Effector memory CD8-positive, alpha-beta T cell (primary cell): ENCODE data around the gene NUDCD3.

Source experiments
- ATAC-seq: fragments of 150-1000 bp; cut with Tn5 transposase; replicated peaks from 2 replicates; pipeline ENCODE4 v1.10.0; 2021; ENCODE audit warnings: mild to moderate bottlenecking, moderate library complexity
- DNase-seq, 3 experiments: peaks; one replicate each; pipeline ENCODE4 v3.0.0; 2021
- H3K27ac Mint-ChIP-seq, 2 donors: one replicate each; pipeline ENCODE4 v1.8.0; 2022; ENCODE audit warnings: mild to moderate bottlenecking in 2 of 2, mixed read lengths in 2 of 2, moderate library complexity in 2 of 2
- H3K27me3 Mint-ChIP-seq, 2 donors: one replicate each; pipeline ENCODE4 v1.8.0; 2022; ENCODE audit warnings: mixed read lengths in 2 of 2
- H3K36me3 Mint-ChIP-seq: one replicate; pipeline ENCODE4 v1.8.0; 2022; ENCODE audit warnings: mild to moderate bottlenecking, moderate library complexity, mixed read lengths; ENCODE audit not compliant: insufficient read depth
- H3K4me1 Mint-ChIP-seq, 2 donors: one replicate each; pipeline ENCODE4 v1.8.0; 2022; ENCODE audit warnings: low read depth in 2 of 2, mixed read lengths in 2 of 2
- H3K4me3 Mint-ChIP-seq, 2 donors: one replicate each; pipeline ENCODE4 v1.8.0; 2022; ENCODE audit warnings: mild to moderate bottlenecking in 2 of 2, mixed read lengths in 2 of 2, moderate library complexity in 2 of 2
- H3K9me3 Mint-ChIP-seq, 2 donors: one replicate each; pipeline ENCODE4 v1.8.0; 2022; ENCODE audit warnings: mixed read lengths in 2 of 2

Gene NUDCD3

DNA sequence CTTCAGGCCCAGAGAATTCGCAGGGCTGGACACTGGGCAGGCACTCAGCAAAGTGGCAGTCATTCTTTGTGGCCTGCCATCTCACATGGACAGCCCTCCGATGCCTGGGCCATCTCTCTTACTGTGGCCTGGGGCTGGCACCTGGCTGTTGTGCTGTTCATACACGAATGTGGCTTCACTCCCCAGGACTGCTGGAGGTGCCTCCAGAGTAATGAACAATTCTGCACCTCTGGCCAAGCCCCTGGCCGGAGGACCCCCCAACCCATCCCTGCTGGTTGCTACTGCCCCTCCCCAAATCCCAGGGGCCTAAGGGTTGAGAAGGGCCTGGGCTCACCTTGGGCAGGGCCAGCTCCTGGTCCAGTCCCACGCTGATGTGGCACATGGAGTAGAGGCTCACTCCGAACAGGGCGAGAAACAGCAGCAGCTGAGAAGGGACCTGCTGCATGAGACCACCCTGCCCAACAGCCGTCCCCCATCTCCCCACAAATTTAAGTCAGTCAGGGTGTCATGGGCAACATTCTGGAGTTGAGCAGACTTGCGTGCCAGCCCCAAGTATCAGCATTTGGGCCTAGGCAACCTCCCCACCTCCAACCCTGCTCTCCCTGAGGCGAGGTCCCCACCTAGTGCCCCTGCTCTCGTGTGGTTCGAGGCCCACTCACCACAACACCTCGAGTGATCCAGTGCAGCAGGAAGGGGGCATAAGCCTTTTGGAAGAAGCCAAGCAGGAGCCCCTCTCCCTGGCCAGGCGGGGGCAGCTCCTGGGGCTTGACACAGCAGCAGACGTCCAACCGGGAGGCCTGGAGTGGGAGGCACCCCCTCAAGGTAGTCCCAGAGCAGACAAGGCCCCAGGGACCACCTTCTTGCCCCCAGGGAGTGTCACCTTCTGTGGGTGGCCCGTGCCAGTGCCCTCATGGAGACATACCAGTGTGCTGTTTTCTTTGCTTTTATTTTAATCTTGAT lies 41.2 kb upstream of the NUDCD3 start:
- no peaks in the 10 kb centered on the region for H3K36me3 Mint-ChIP-seq
- H3K9me3 Mint-ChIP-seq: no peaks in the 10 kb centered on the region
- peaks cover 0 to 3% of the 10 kb centered on the region in 2 donors for H3K4me1 Mint-ChIP-seq
- ATAC-seq (no peak), DNase-seq (no peak)
- H3K27me3 Mint-ChIP-seq: peaks cover 0 to 8% of the 10 kb centered on the region in 2 donors
- H3K4me3 Mint-ChIP-seq: no peak overlapping the region
- no peak overlapping the region for H3K27ac Mint-ChIP-seq

DNA sequence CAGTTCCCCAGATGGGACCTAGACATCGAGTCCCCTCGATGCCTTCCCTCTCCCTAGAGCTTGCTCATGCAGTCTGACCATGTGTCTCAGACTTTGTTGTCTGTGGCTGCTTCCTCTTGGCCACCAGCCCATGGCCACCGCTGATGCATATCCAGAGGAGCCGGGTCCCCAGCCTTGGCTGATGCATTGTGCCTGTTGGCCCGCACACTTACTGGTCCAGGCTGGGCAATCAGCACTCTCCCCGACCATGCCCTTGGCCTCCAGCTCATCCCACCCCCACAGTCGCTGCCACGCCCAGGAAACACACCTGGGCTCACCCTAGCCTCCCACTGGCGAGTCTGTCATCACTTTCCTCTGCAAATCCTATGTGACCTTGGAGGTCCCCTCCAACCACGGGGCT lies 40.5 kb upstream of the NUDCD3 start:
- DNase-seq (no peak), ATAC-seq (no peak)
- H3K27ac Mint-ChIP-seq: no peak overlapping the region
- no peak overlapping the region for H3K4me3 Mint-ChIP-seq
- H3K27me3 Mint-ChIP-seq: peaks cover 0 to 8% of the 10 kb centered on the region in 2 donors
- H3K4me1 Mint-ChIP-seq: peaks cover 0 to 3% of the 10 kb centered on the region in 2 donors
- H3K9me3 Mint-ChIP-seq: no peaks in the 10 kb centered on the region
- H3K36me3 Mint-ChIP-seq: no peaks in the 10 kb centered on the region

- H3K27me3 Mint-ChIP-seq: peaks cover 15 to 41% of the 10 kb centered on the region in 2 donors
- H3K4me1 Mint-ChIP-seq: no peaks in the 10 kb centered on the region
- DNase-seq (no peak), ATAC-seq (no peak)
- H3K27ac Mint-ChIP-seq: no peak overlapping the region
- H3K9me3 Mint-ChIP-seq: peaks cover 0 to 8% of the 10 kb centered on the region in 2 donors
- no peaks in the 10 kb centered on the region for H3K36me3 Mint-ChIP-seq
- H3K4me3 Mint-ChIP-seq: no peak overlapping the region
Observed at GRCh38 chr7:44524811-44525388, 34.4 kb upstream of the NUDCD3 start.

GRCh38 chr7:44522315-44522714 lies 31.9 kb upstream of the NUDCD3 start:
- DNase-seq: no peak
- no peaks in the 10 kb centered on the region for H3K4me1 Mint-ChIP-seq
- H3K9me3 Mint-ChIP-seq: peaks cover 0 to 8% of the 10 kb centered on the region in 2 donors
- no peak for ATAC-seq
- H3K27ac Mint-ChIP-seq: no peak overlapping the region
- H3K27me3 Mint-ChIP-seq: peaks cover 15 to 48% of the 10 kb centered on the region in 2 donors
- no peak overlapping the region for H3K4me3 Mint-ChIP-seq
- no peaks in the 10 kb centered on the region for H3K36me3 Mint-ChIP-seq

GRCh38 chr7:44521347-44522095 lies 31.1 kb upstream of the NUDCD3 start:
- peaks cover 0 to 8% of the 10 kb centered on the region in 2 donors for H3K9me3 Mint-ChIP-seq
- no peak for ATAC-seq
- no peaks in the 10 kb centered on the region for H3K36me3 Mint-ChIP-seq
- DNase-seq: no peak
- H3K27ac Mint-ChIP-seq: no peak overlapping the region
- no peaks in the 10 kb centered on the region for H3K4me1 Mint-ChIP-seq
- H3K4me3 Mint-ChIP-seq: no peak overlapping the region
- H3K27me3 Mint-ChIP-seq: peaks cover 15 to 48% of the 10 kb centered on the region in 2 donors

DNA sequence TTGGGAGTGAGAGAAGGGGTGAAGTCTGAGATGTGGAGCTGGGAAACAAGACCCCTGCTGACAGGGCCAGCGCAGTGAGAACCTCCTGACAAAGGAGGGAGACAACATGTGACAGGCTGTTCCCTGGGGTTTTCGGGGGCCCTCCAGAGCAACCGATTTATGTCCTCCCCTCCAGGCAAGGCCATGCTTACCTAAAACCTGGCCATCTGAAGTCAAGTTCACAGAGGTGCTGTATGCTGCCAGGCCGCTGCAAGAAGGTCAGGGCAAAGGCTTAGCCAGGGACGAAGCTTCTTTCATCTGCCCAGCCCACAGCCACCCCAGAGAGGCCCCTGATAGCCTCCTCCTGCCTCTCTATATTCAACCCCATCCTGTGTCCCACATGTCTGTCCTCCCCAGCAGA lies 30.1 kb upstream of the NUDCD3 start:
- Mint-ChIP-seq H3K4me1 (no peaks in the 10 kb centered on the region), H3K9me3 (peaks cover 0 to 8% of the 10 kb centered on the region in 2 donors), H3K4me3 (no peak overlapping the region), H3K27ac (no peak overlapping the region), H3K27me3 (peaks cover 15 to 48% of the 10 kb centered on the region in 2 donors), H3K36me3 (no peaks in the 10 kb centered on the region)
- ATAC-seq: no peak
- DNase-seq: no peak

- peaks cover 0 to 5% of the 10 kb centered on the region in 2 donors for H3K9me3 Mint-ChIP-seq
- H3K4me3 Mint-ChIP-seq: no peak overlapping the region
- no peak for ATAC-seq
Observed at GRCh38 chr7:44519546-44519945, 29.1 kb upstream of the NUDCD3 start.

GRCh38 chr7:44518761-44519160 lies 28.3 kb upstream of the NUDCD3 start:
- Mint-ChIP-seq H3K4me1 (no peaks in the 10 kb centered on the region), H3K27ac (no peak overlapping the region), H3K4me3 (no peak overlapping the region), H3K36me3 (no peaks in the 10 kb centered on the region), H3K27me3 (peaks cover 10 to 40% of the 10 kb centered on the region in 2 donors), H3K9me3 (peaks cover 0 to under 1% of the 10 kb centered on the region in 2 donors)
- no peak for DNase-seq
- no peak for ATAC-seq

More at GRCh38 chr7:44519546-44519945, 29.1 kb upstream of the NUDCD3 start:
- Mint-ChIP-seq H3K4me1 (no peaks in the 10 kb centered on the region), H3K27ac (no peak overlapping the region), H3K36me3 (no peaks in the 10 kb centered on the region), H3K27me3 (peaks cover 15 to 48% of the 10 kb centered on the region in 2 donors)
- no peak for DNase-seq

GRCh38 chr7:44517175-44517574 lies 26.7 kb upstream of the NUDCD3 start:
- Mint-ChIP-seq H3K4me1 (no peaks in the 10 kb centered on the region), H3K9me3 (no peaks in the 10 kb centered on the region), H3K27ac (no peak overlapping the region), H3K4me3 (no peak overlapping the region), H3K36me3 (no peaks in the 10 kb centered on the region), H3K27me3 (peaks cover 8 to 34% of the 10 kb centered on the region in 2 donors)
- ATAC-seq (no peak), DNase-seq (no peak)

DNA sequence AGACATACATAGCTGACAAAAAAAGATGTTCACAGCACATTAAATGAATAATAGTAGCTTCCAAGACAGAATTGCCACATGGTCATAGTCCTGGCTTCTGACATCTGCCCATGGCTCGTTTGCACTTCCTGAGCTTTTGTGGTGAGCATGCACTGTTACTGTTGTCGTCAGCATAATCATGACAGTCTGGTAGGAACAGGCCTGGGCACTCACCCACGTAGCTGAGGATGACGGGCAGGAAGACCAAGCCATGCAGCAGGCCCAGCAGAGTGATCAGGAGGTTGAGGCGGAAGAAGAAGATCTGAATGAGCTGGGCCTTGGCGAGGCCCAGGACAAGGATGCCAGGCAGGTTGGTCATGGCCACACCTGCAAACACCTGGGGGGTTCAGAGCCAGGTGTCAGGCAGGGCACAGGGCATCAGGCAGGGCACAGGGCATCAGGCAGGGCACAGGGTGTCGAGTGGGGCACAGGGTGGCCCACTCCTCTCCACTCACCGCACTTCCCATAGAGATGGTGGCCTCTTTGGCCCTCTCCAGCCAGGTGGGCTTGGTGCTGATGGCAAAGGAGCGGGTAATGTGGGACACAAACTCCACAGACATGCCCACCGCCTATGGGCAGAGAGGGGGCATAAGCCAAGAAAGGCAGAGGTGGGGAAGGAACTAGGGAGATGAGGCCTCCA lies 25.3 kb upstream of the NUDCD3 start:
- DNase-seq (no peak), ATAC-seq (no peak)
- no peak overlapping the region for H3K4me3 Mint-ChIP-seq
- H3K27ac Mint-ChIP-seq: peak overlapping the region in 1 of 2 donors; percentile 73
- H3K4me1 Mint-ChIP-seq: no peaks in the 10 kb centered on the region
- H3K27me3 Mint-ChIP-seq: peaks cover 8 to 29% of the 10 kb centered on the region in 2 donors
- no peaks in the 10 kb centered on the region for H3K9me3 Mint-ChIP-seq
- no peaks in the 10 kb centered on the region for H3K36me3 Mint-ChIP-seq

DNA sequence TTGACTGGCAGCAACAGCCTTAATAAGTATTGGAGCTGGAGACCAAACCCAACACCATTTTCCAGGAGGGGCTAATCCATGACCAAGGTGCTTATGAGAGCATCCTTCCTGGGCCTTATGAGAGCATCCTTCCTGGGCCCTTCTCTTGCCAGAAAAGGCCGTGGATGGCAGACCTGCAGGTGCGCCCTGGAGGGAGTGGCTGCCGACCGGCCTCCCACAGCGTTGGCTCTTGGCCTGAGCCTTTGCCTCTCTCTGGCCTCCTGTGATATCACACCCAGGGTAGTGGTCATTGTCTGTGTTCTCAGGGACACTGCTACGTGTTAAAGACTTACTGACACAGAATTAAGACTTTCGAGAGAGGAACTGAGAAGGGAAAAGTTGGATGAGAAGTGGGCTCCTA lies 22.3 kb upstream of the NUDCD3 start:
- ATAC-seq (no peak), DNase-seq (no peak)
- Mint-ChIP-seq H3K4me3 (no peak overlapping the region), H3K36me3 (no peaks in the 10 kb centered on the region), H3K9me3 (no peaks in the 10 kb centered on the region), H3K27me3 (peaks cover 8 to 27% of the 10 kb centered on the region in 2 donors), H3K4me1 (no peaks in the 10 kb centered on the region), H3K27ac (no peak overlapping the region)

DNA sequence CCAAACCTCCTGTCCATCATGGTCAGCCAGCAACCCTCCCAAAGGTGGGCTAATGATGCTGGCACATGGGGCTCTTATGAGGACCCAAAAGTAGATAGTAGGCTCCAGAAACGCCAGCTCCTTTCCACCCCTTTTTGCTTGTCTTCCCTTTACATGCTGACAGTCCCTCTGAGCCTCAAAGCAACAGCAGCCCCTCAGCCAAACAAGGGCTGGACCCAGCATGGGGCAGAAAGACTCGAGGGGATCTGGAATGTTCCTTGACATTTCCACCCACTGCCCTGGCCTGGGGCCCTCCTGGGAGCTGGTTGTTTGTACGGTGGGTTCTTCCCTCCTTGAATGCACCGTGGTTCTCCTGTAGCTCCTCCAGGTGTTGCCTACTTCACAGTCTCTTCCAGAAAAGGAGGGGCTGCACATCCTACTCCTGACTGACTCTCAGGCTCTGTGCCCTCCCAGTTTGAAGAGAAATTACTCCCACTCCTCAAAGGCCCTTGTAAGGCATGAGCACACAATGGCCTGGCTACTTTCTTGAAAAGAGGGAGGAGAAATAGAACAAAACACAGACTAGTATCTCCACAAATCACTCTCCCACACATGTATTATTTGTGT lies 21.5 kb upstream of the NUDCD3 start:
- Mint-ChIP-seq H3K4me3 (no peak overlapping the region), H3K27me3 (peaks cover 10 to 27% of the 10 kb centered on the region in 2 donors), H3K36me3 (no peaks in the 10 kb centered on the region), H3K9me3 (no peaks in the 10 kb centered on the region), H3K27ac (peak overlapping the region in 1 of 2 donors; percentile 52), H3K4me1 (no peaks in the 10 kb centered on the region)
- DNase-seq (no peak), ATAC-seq (no peak)

- H3K27me3 Mint-ChIP-seq: peaks cover 14 to 27% of the 10 kb centered on the region in 2 donors
- H3K36me3 Mint-ChIP-seq: no peaks in the 10 kb centered on the region
- DNase-seq (no peak), ATAC-seq (no peak)
- H3K9me3 Mint-ChIP-seq: no peaks in the 10 kb centered on the region
- no peaks in the 10 kb centered on the region for H3K4me1 Mint-ChIP-seq
- no peak overlapping the region for H3K4me3 Mint-ChIP-seq
- no peak overlapping the region for H3K27ac Mint-ChIP-seq
Observed at GRCh38 chr7:44511236-44511635, 20.8 kb upstream of the NUDCD3 start.
